SK-N-SH treated with all-trans-retinoic acid at 6 μM for 48 hours (cell line): Measurements from ENCODE around the gene CCKAR.

Experiments
- ARNTL ChIP-seq: fragments of 450-650 bp; formaldehyde crosslinking; IDR thresholded peaks from 2 replicates; pipeline ENCODE4 v1.5.0; 2020; ENCODE audit warnings: low read depth, mild to moderate bottlenecking, moderate library complexity, borderline replicate concordance
- BACH2 ChIP-seq: fragments of 250-450 bp; sonication (Bioruptor Pico); IDR thresholded peaks from 2 replicates; pipeline ENCODE4 v1.9.0; 2021; ENCODE audit warnings: mild to moderate bottlenecking, borderline replicate concordance
- CSDC2 ChIP-seq: fragments of 250-450 bp; sonication (Bioruptor Pico); IDR thresholded peaks from 2 replicates; pipeline ENCODE4 v1.5.0; 2020; ENCODE audit warnings: mild to moderate bottlenecking, moderate library complexity
- GLIS3 ChIP-seq: fragments of 250-450 bp; sonication (Bioruptor Pico); IDR thresholded peaks from 2 replicates; pipeline ENCODE4 v1.5.0; 2020; ENCODE audit warnings: mild to moderate bottlenecking, moderate library complexity
- RARB ChIP-seq: fragments of 250-450 bp; sonication (Bioruptor Pico); IDR thresholded peaks from 2 replicates; pipeline ENCODE4 v1.8.0; 2021; ENCODE audit warnings: mild to moderate bottlenecking, moderate library complexity
- ZC3H10 ChIP-seq: fragments of 250-450 bp; sonication (Bioruptor Pico); IDR thresholded peaks from 2 replicates; pipeline ENCODE4 v1.5.1; 2021; ENCODE audit warnings: mild to moderate bottlenecking, moderate library complexity
- ZFP3 ChIP-seq: fragments of 250-450 bp; sonication (Bioruptor Pico); IDR thresholded peaks from 2 replicates; pipeline ENCODE4 v1.5.0; 2020; ENCODE audit warnings: mild to moderate bottlenecking, moderate library complexity
- ZFP30 ChIP-seq: fragments of 450-650 bp; formaldehyde crosslinking; IDR thresholded peaks from 2 replicates; pipeline ENCODE4 v1.5.0; 2022; ENCODE audit warnings: mild to moderate bottlenecking, moderate library complexity
- TF ChIP-seq, protein P1 (sequence below): fragments of 250-450 bp; sonication (Bioruptor Pico); IDR thresholded peaks from 2 replicates; pipeline ENCODE4 v1.8.0; 2020; ENCODE audit warnings: mild to moderate bottlenecking, moderate library complexity, borderline replicate concordance
- TF ChIP-seq, protein P2 (sequence below): fragments of 250-450 bp; sonication (Bioruptor Pico); IDR thresholded peaks from 2 replicates; pipeline ENCODE4 v1.8.0; 2021; ENCODE audit warnings: low read depth, mild to moderate bottlenecking, moderate library complexity, borderline replicate concordance
- TF ChIP-seq, protein P3 (sequence below): fragments of 250-450 bp; sonication (Bioruptor Pico); IDR thresholded peaks from 2 replicates; pipeline ENCODE4 v1.5.1; 2020; ENCODE audit warnings: low read depth, mild to moderate bottlenecking, moderate library complexity
- TF ChIP-seq, protein P4 (sequence below): fragments of 250-450 bp; sonication (Bioruptor Pico); IDR thresholded peaks from 2 replicates; pipeline ENCODE4 v1.5.1; 2021; ENCODE audit warnings: mild to moderate bottlenecking, moderate library complexity

DNA sequence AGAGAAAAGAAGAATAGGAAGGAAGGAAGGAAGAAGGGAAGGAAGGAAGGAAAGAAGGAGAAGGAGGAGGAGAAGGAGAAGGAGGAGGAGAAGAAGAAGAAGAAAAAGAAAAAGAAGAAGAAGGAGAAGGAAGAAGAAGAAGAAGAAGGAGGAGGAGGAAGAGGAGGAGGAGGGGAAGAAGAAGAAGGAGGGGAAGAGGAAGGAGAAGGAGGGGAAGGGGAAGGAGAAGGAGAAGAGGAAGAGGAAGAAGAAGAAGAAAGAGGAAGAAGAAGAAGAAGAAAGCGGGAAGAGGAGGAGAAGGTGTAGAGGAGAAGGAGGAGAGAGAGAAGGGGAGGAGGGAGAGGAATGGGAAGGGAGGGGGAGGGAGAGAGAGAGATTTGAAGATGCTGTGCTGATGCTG is 22.6 kb downstream of the CCKAR start:
- TF ChIP-seq ARNTL (CRISPR knock-in tag) (no peak), GLIS3 (no peak), RARB (no peak), ZFP30 (CRISPR knock-in tag) (no peak), ZC3H10 (no peak), BACH2 (CRISPR knock-in tag) (no peak), ZFP3 (CRISPR knock-in tag) (no peak), CSDC2 (CRISPR knock-in tag) (no peak)
- TF ChIP-seq, protein P1, sequence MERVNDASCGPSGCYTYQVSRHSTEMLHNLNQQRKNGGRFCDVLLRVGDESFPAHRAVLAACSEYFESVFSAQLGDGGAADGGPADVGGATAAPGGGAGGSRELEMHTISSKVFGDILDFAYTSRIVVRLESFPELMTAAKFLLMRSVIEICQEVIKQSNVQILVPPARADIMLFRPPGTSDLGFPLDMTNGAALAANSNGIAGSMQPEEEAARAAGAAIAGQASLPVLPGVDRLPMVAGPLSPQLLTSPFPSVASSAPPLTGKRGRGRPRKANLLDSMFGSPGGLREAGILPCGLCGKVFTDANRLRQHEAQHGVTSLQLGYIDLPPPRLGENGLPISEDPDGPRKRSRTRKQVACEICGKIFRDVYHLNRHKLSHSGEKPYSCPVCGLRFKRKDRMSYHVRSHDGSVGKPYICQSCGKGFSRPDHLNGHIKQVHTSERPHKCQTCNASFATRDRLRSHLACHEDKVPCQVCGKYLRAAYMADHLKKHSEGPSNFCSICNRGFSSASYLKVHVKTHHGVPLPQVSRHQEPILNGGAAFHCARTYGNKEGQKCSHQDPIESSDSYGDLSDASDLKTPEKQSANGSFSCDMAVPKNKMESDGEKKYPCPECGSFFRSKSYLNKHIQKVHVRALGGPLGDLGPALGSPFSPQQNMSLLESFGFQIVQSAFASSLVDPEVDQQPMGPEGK, result no peak
- TF ChIP-seq, protein P2, sequence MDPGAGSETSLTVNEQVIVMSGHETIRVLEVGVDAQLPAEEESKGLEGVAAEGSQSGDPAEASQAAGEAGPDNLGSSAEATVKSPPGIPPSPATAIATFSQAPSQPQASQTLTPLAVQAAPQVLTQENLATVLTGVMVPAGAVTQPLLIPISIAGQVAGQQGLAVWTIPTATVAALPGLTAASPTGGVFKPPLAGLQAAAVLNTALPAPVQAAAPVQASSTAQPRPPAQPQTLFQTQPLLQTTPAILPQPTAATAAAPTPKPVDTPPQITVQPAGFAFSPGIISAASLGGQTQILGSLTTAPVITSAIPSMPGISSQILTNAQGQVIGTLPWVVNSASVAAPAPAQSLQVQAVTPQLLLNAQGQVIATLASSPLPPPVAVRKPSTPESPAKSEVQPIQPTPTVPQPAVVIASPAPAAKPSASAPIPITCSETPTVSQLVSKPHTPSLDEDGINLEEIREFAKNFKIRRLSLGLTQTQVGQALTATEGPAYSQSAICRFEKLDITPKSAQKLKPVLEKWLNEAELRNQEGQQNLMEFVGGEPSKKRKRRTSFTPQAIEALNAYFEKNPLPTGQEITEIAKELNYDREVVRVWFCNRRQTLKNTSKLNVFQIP (CRISPR knock-in tag), result no peak
- TF ChIP-seq, protein P3, sequence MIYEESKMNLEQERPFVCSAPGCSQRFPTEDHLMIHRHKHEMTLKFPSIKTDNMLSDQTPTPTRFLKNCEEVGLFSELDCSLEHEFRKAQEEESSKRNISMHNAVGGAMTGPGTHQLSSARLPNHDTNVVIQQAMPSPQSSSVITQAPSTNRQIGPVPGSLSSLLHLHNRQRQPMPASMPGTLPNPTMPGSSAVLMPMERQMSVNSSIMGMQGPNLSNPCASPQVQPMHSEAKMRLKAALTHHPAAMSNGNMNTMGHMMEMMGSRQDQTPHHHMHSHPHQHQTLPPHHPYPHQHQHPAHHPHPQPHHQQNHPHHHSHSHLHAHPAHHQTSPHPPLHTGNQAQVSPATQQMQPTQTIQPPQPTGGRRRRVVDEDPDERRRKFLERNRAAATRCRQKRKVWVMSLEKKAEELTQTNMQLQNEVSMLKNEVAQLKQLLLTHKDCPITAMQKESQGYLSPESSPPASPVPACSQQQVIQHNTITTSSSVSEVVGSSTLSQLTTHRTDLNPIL, result no peak
- TF ChIP-seq, protein P4, sequence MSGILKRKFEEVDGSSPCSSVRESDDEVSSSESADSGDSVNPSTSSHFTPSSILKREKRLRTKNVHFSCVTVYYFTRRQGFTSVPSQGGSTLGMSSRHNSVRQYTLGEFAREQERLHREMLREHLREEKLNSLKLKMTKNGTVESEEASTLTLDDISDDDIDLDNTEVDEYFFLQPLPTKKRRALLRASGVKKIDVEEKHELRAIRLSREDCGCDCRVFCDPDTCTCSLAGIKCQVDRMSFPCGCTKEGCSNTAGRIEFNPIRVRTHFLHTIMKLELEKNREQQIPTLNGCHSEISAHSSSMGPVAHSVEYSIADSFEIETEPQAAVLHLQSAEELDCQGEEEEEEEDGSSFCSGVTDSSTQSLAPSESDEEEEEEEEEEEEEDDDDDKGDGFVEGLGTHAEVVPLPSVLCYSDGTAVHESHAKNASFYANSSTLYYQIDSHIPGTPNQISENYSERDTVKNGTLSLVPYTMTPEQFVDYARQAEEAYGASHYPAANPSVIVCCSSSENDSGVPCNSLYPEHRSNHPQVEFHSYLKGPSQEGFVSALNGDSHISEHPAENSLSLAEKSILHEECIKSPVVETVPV, result no peak
